Activated CD8-positive, alpha-beta T cell treated with anti-CD3 and anti-CD28 coated beads for 36 hours (primary cell): ENCODE data around the gene DIRAS3. TPM values are rescaled to one million over a fixed set of nuclear protein-coding genes. Genes with fewer than 3 reads are reported as not detected.

ENCODE experiments used
- ATAC-seq: fragments of 200-7000 bp; cut with Tn5 transposase; one replicate; pipeline ENCODE4 v1.10.0; 2021; ENCODE audit warnings: mild to moderate bottlenecking, moderate library complexity
- CTCF ChIA-PET: fragments of 350-600 bp; sonication (Branson Sonifier 250); formaldehyde crosslinking; loops from one replicate; lab custom pipeline; 2021; ENCODE audit warnings: antibody characterized with exemption; lab: Charles Lee
- POLR2A ChIA-PET: fragments of 350-600 bp; sonication (Branson Sonifier 250); formaldehyde crosslinking; loops from one replicate; lab custom pipeline; 2021; ENCODE audit warnings: antibody characterized with exemption; lab: Charles Lee
- DNase-seq: peaks from one replicate; pipeline ENCODE4 v3.0.0-alpha.2; 2020
- H3K27ac Mint-ChIP-seq: one replicate; pipeline ENCODE4 v1.8.0; 2021; ENCODE audit warnings: mild to moderate bottlenecking, mixed read lengths
- H3K27me3 Mint-ChIP-seq: one replicate; pipeline ENCODE4 v1.8.0; 2021; ENCODE audit warnings: mixed read lengths
- H3K36me3 Mint-ChIP-seq: one replicate; pipeline ENCODE4 v1.8.0; 2021; ENCODE audit warnings: low read depth, mixed read lengths
- H3K4me1 Mint-ChIP-seq: one replicate; pipeline ENCODE4 v1.8.0; 2021; ENCODE audit warnings: low read depth, mixed read lengths
- H3K4me3 Mint-ChIP-seq: one replicate; pipeline ENCODE4 v1.8.0; 2021; ENCODE audit warnings: mild to moderate bottlenecking, moderate library complexity, mixed read lengths
- H3K9me3 Mint-ChIP-seq: one replicate; pipeline ENCODE4 v1.8.0; 2021; ENCODE audit warnings: mixed read lengths
- CTCF ChIP-seq: fragments of 200-600 bp; IDR thresholded peaks from one replicate; pipeline ENCODE4 v1.8.0; 2022; ENCODE audit warnings: antibody characterized with exemption, mild to moderate bottlenecking
- intact Hi-C: fragments of 100-400 bp; cut with micrococcal nuclease; formaldehyde crosslinking; loops from one replicate; pipeline ENCODE4 v1.10.0; 2022
- total RNA-seq, 2 experiments: library from RNA; stranded (reverse); gene quantifications; one replicate each; pipeline ENCODE4 v1.2.3, GENCODE V29; 2021

DIRAS3 gene
- under 1 TPM; 0.18 to 0.20 TPM for total RNA-seq

- CTCF ChIA-PET = no interaction called here
These were observed at the start of gene DIRAS3 for GRCh38 chr1:68049941-68050878. Gene DIRAS3, minus strand, starts transcription at chr1:68050627. Its CDS starts 3,330 bp downstream, at chr1:68047297.

DNA sequence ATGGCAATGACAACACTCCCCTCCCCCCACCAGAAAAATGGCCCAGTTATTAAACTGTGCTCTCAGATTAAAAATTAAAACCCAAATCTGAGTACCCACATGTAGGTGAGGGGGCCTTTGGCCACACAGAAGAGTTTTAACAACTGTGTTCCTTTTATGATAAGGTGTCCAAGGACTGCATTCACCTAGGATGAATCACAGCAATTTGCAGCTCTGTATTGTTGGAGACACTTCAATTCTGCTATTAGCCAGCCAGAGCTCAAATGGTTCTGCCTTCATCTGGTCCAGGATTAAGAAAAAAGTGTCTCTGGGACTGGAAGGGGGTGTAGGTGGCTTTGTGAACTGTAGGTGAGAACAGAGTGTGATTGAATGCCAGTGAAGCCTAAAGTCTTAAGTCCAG lies 43.3 kb upstream of the DIRAS3 start:
- intact Hi-C loops = no loop called here
- H3K9me3 Mint-ChIP-seq = no peaks in the 10 kb centered on the region
- no peak for TF ChIP-seq CTCF
- no peak overlapping the region for H3K27ac Mint-ChIP-seq
- no peak for ATAC-seq
- ChIA-PET CTCF (interaction anchor here (0.7 to 1.9 kb wide), 2 partner anchors 23 to 26 kb away, joined by 4 to 8 read pairs; no protein-coding TSS in a partner anchor), POLR2A (no interaction called here)
- no peak for DNase-seq
- peaks cover 3% of the 10 kb centered on the region for H3K27me3 Mint-ChIP-seq
- H3K4me1 Mint-ChIP-seq = no peaks in the 10 kb centered on the region
- no peak overlapping the region for H3K4me3 Mint-ChIP-seq
- no peaks in the 10 kb centered on the region for H3K36me3 Mint-ChIP-seq

More at GRCh38 chr1:68049941-68050878, at the start of gene DIRAS3:
- Mint-ChIP-seq H3K27me3 (peaks cover 27% of the 10 kb centered on the region), H3K36me3 (no peaks in the 10 kb centered on the region), H3K4me3 (peak within 1 kb of the TSS; percentile 10), H3K27ac (no peak within 1 kb of the TSS), H3K4me1 (peaks cover 13% of the 10 kb centered on the region), H3K9me3 (no peaks in the 10 kb centered on the region)
- peak; percentile 34 for DNase-seq
- TF ChIP-seq CTCF = no peak
- intact Hi-C loops = no loop called here
- POLR2A ChIA-PET = no interaction called here
- ATAC-seq = no peak

DNA sequence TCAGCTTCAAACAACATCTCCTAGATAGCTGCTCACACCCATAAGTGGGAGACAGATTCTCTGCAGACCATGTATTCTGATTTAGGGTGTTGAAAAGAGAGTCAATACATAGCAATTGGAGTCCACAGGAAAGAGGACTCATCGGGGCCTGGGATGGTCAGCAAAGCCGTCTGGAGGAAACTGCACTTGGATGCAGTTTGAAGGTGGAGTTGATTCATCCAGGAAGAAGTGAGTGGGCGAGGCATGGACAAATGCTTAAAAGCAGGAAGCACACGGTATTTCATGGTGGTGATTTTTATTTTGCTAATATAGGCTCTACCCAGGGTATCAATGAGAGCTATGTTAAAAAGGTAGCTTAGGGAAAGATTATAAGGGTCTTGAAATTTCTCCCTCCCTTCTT lies 36.8 kb upstream of the DIRAS3 start:
- ChIA-PET POLR2A (no interaction called here), CTCF (no interaction called here)
- no peak for DNase-seq
- intact Hi-C loops = no loop called here
- no peaks in the 10 kb centered on the region for H3K27me3 Mint-ChIP-seq
- no peaks in the 10 kb centered on the region for H3K36me3 Mint-ChIP-seq
- no peak for TF ChIP-seq CTCF
- no peak overlapping the region for H3K27ac Mint-ChIP-seq
- no peak overlapping the region for H3K4me3 Mint-ChIP-seq
- ATAC-seq = no peak
- no peaks in the 10 kb centered on the region for H3K4me1 Mint-ChIP-seq
- no peaks in the 10 kb centered on the region for H3K9me3 Mint-ChIP-seq

- Mint-ChIP-seq H3K9me3 (no peaks in the 10 kb centered on the region), H3K27me3 (peaks cover 1% of the 10 kb centered on the region), H3K27ac (no peak overlapping the region), H3K4me3 (no peak overlapping the region), H3K36me3 (no peaks in the 10 kb centered on the region), H3K4me1 (no peaks in the 10 kb centered on the region)
- no peak for TF ChIP-seq CTCF
- intact Hi-C loops = no loop called here
- ChIA-PET CTCF (no interaction called here), POLR2A (no interaction called here)
- DNase-seq = no peak
- no peak for ATAC-seq
These were observed 35.3 kb upstream of the DIRAS3 start for GRCh38 chr1:68085752-68086151.

DNA sequence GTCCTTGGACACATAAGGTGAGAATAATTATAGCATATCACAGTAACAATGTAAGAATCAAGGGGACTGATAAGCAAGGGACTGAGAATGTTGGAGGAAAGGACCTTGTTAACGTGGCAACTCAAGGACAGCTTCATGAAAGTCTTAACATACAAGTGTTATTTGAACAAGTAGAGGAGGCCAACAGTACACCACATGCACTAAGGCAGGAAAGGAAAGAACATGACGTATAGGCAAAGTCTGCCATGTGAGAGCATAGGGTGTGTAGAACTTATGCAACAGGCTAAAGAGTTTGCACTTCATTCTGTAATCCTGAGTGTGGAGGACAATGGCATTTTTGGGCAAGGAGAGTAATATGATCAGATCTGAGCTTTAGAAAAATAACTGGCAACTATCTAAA lies 33.3 kb upstream of the DIRAS3 start:
- peaks cover 3% of the 10 kb centered on the region for H3K27me3 Mint-ChIP-seq
- DNase-seq = no peak
- no peaks in the 10 kb centered on the region for H3K4me1 Mint-ChIP-seq
- H3K9me3 Mint-ChIP-seq = no peaks in the 10 kb centered on the region
- POLR2A ChIA-PET = no interaction called here
- no peak overlapping the region for H3K27ac Mint-ChIP-seq
- TF ChIP-seq CTCF = no peak
- no peak overlapping the region for H3K4me3 Mint-ChIP-seq
- CTCF ChIA-PET = no interaction called here
- intact Hi-C loops = no loop called here
- no peaks in the 10 kb centered on the region for H3K36me3 Mint-ChIP-seq
- no peak for ATAC-seq
